ENCODE data around the gene GRIK1.

The GRIK1 gene

GRCh38 chr21:29719521-29719920 lies 220.3 kb downstream of the GRIK1 start:
- Histone ChIP-seq H4K20me1 (ENCODE audit: insufficient read depth, low read length, poor library complexity, severe bottlenecking) (no peaks in the 10 kb centered on the region), H3K4me1 (ENCODE audit: insufficient read depth, low read length, poor library complexity, severe bottlenecking) (no peaks in the 10 kb centered on the region), H3K9ac (ENCODE audit: low read depth, low read length, poor library complexity, severe bottlenecking) (no peak overlapping the region), H3F3A (ENCODE audit: low read depth) (no peaks in the 10 kb centered on the region), H3K79me2 (ENCODE audit: insufficient read depth, low read length) (no peaks in the 10 kb centered on the region), H3K36me3 (ENCODE audit: insufficient read depth, low read length) (no peaks in the 10 kb centered on the region), H3K4me3 (ENCODE audit: low read length, poor library complexity, severe bottlenecking) (no peak overlapping the region), H3K27me3 (ENCODE audit: insufficient read depth, low read length, poor library complexity, severe bottlenecking) (no peaks in the 10 kb centered on the region), H3K4me2 (ENCODE audit: low read depth, low read length, poor library complexity, severe bottlenecking) (no peak overlapping the region), H2AFZ (ENCODE audit: low read length) (no peak overlapping the region), H3K9me2 (replicated peaks; ENCODE audit: low read depth, low read length) (no peaks in the 10 kb centered on the region), H3K9me3 (ENCODE audit: insufficient read depth, low read depth, low read length) (no peaks in the 10 kb centered on the region)
- no peak for TF ChIP-seq EZH2phosphoT487 (IDR thresholded peaks at IDR 0.05; ENCODE audit: borderline replicate concordance)
- TF ChIP-seq, protein P1, sequence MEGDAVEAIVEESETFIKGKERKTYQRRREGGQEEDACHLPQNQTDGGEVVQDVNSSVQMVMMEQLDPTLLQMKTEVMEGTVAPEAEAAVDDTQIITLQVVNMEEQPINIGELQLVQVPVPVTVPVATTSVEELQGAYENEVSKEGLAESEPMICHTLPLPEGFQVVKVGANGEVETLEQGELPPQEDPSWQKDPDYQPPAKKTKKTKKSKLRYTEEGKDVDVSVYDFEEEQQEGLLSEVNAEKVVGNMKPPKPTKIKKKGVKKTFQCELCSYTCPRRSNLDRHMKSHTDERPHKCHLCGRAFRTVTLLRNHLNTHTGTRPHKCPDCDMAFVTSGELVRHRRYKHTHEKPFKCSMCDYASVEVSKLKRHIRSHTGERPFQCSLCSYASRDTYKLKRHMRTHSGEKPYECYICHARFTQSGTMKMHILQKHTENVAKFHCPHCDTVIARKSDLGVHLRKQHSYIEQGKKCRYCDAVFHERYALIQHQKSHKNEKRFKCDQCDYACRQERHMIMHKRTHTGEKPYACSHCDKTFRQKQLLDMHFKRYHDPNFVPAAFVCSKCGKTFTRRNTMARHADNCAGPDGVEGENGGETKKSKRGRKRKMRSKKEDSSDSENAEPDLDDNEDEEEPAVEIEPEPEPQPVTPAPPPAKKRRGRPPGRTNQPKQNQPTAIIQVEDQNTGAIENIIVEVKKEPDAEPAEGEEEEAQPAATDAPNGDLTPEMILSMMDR (conservative IDR thresholded peaks at IDR 0.05; ENCODE audit: low read length): no peak

DNA sequence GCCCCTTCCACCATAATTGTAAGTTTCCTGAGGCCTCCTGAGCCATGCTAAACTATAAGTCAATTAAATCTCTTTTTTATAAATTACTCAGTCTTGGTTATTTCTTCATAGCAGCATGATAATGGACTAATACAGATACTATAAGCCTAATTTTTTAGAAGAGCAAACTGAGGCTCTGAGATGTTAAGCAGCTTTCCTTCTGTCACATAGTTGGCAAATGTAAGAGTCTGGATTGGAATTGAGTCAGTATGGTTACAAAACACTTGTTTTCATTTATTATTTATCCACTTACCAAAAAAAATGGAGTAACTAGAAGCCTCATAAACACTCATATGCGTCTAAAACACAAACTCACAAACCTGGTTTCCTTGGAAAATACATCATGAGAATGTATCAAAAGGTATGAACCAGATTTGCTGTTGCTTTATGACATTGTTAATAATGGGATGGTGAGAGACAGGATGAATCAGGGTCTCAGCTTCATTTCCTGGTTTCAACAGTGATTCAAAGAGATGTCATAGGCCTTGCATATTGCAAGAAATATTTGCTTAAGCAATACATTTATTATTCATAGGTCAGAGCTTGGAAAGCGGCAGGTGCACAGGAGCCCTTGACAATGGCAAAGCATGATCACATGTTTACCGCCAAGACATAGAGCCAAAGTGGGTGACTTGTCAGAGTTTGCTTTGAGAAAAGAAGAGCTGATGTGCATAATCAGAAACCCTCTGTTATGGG lies 221.5 kb downstream of the GRIK1 start:
- Histone ChIP-seq H3F3A (ENCODE audit: low read depth) (no peaks in the 10 kb centered on the region), H3K9me3 (ENCODE audit: insufficient read depth, low read depth, low read length) (no peaks in the 10 kb centered on the region), H3K36me3 (ENCODE audit: insufficient read depth, low read length) (no peaks in the 10 kb centered on the region), H3K27me3 (ENCODE audit: insufficient read depth, low read length, poor library complexity, severe bottlenecking) (no peaks in the 10 kb centered on the region), H2AFZ (ENCODE audit: low read length) (no peak overlapping the region), H3K79me2 (ENCODE audit: insufficient read depth, low read length) (no peaks in the 10 kb centered on the region), H3K4me1 (ENCODE audit: insufficient read depth, low read length, poor library complexity, severe bottlenecking) (no peaks in the 10 kb centered on the region), H3K4me3 (ENCODE audit: low read length, poor library complexity, severe bottlenecking) (no peak overlapping the region), H3K9me2 (replicated peaks; ENCODE audit: low read depth, low read length) (no peaks in the 10 kb centered on the region), H3K9ac (ENCODE audit: low read depth, low read length, poor library complexity, severe bottlenecking) (no peak overlapping the region), H3K4me2 (ENCODE audit: low read depth, low read length, poor library complexity, severe bottlenecking) (no peak overlapping the region), H4K20me1 (ENCODE audit: insufficient read depth, low read length, poor library complexity, severe bottlenecking) (no peaks in the 10 kb centered on the region)
- TF ChIP-seq, protein P1 (conservative IDR thresholded peaks at IDR 0.05; ENCODE audit: low read length): no peak
- TF ChIP-seq EZH2phosphoT487 (IDR thresholded peaks at IDR 0.05; ENCODE audit: borderline replicate concordance): no peak

DNA sequence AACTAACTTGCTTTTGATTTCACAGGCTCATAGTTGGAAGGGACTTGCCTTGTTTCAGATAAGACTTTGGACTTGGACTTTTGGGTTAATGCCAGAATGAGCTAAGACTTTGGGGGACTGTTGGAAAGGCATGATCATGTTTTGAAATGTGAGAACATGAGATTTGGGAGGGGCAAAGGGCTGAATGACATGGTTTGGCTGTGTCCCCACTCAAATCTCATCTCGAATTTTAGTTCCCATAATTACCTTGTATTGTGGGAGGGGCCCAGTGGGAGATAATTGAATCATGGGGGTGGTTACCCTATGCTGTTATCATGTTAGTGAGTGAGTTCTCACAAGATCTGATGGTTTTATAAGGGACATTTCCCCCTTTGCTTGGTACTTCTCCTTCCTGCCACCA lies 222.1 kb downstream of the GRIK1 start:
- Histone ChIP-seq H2AFZ (ENCODE audit: low read length) (no peak overlapping the region), H3K4me2 (ENCODE audit: low read depth, low read length, poor library complexity, severe bottlenecking) (no peak overlapping the region), H4K20me1 (ENCODE audit: insufficient read depth, low read length, poor library complexity, severe bottlenecking) (no peaks in the 10 kb centered on the region), H3K36me3 (ENCODE audit: insufficient read depth, low read length) (no peaks in the 10 kb centered on the region), H3K9ac (ENCODE audit: low read depth, low read length, poor library complexity, severe bottlenecking) (no peak overlapping the region), H3K9me2 (replicated peaks; ENCODE audit: low read depth, low read length) (no peaks in the 10 kb centered on the region), H3K79me2 (ENCODE audit: insufficient read depth, low read length) (no peaks in the 10 kb centered on the region), H3K27me3 (ENCODE audit: insufficient read depth, low read length, poor library complexity, severe bottlenecking) (no peaks in the 10 kb centered on the region), H3K4me3 (ENCODE audit: low read length, poor library complexity, severe bottlenecking) (no peak overlapping the region), H3K4me1 (ENCODE audit: insufficient read depth, low read length, poor library complexity, severe bottlenecking) (no peaks in the 10 kb centered on the region), H3K9me3 (ENCODE audit: insufficient read depth, low read depth, low read length) (no peaks in the 10 kb centered on the region), H3F3A (ENCODE audit: low read depth) (no peaks in the 10 kb centered on the region)
- TF ChIP-seq, protein P1 (conservative IDR thresholded peaks at IDR 0.05; ENCODE audit: low read length): no peak
- no peak for TF ChIP-seq EZH2phosphoT487 (IDR thresholded peaks at IDR 0.05; ENCODE audit: borderline replicate concordance)

Data from Loucy (cell line).